Suprapubic skin (tissue), 4 donors: ENCODE data around the gene GLIS2. TPM values are rescaled to one million over a fixed set of nuclear protein-coding genes. Genes with fewer than 3 reads are reported as not detected.
A peak's percentile ranks its signal among the peaks of the same experiment; 100 is the strongest.

ENCODE experiments used
- DNase-seq, 2 donors: peaks; one replicate each; pipeline ENCODE4 v3.0.0-alpha.2; 2019; ENCODE audit warnings: low spot score in 2 of 2
- H3K27ac ChIP-seq: fragments of 200-600 bp; sonication (generic); one replicate; pipeline ENCODE4 v1.5.1; 2019
- H3K27me3 ChIP-seq: fragments of 200-600 bp; sonication (generic); one replicate; pipeline ENCODE4 v1.5.1; 2019
- H3K36me3 ChIP-seq: fragments of 200-600 bp; sonication (generic); one replicate; pipeline ENCODE4 v1.5.1; 2019
- H3K4me1 ChIP-seq: fragments of 200-600 bp; sonication (generic); one replicate; pipeline ENCODE4 v1.5.1; 2019
- H3K4me3 ChIP-seq: fragments of 200-600 bp; sonication (generic); one replicate; pipeline ENCODE4 v1.5.1; 2019; ENCODE audit warnings: mild to moderate bottlenecking
- H3K9me3 ChIP-seq: fragments of 200-600 bp; sonication (generic); one replicate; pipeline ENCODE4 v1.5.1; 2019
- CTCF ChIP-seq, 2 donors: fragments of 200-600 bp in 1 of 2; fragments of 450-650 bp in 1 of 2; sonication (generic) in 1 of 2; IDR thresholded peaks; one replicate each; pipeline ENCODE4 v1.5.1; 2016 to 2019; ENCODE audit warnings: antibody characterized with exemption in 2 of 2, mild to moderate bottlenecking in 1 of 2, moderate library complexity in 1 of 2
- EP300 ChIP-seq: sonication (generic); formaldehyde crosslinking; IDR thresholded peaks from one replicate; pipeline ENCODE4 v1.6.1; 2017; ENCODE audit warnings: antibody characterized with exemption
- POLR2A ChIP-seq, 2 donors: fragments of 450-650 bp; IDR thresholded peaks; one replicate each; pipeline ENCODE4 v1.6.1; 2017; ENCODE audit warnings: antibody characterized with exemption in 2 of 2, mild to moderate bottlenecking in 2 of 2, moderate library complexity in 2 of 2
- POLR2AphosphoS5 ChIP-seq, 3 donors: sonication (generic); formaldehyde crosslinking; IDR thresholded peaks; one replicate each; pipeline ENCODE4 v1.6.1; 2017; ENCODE audit warnings: antibody characterized with exemption in 3 of 3
- WGBS: methylation state at CpG from one replicate; pipeline ENCODE4 v1.1.5; 2018; 5-methylcytosine and 5-hydroxymethylcytosine counted together
- total RNA-seq, 4 donors: library from RNA; depleted of rRNA; stranded (reverse); fragments of >200 nt; gene quantifications; one replicate each; pipeline ENCODE4 v1.1.0, GENCODE V29; 2016

GLIS2 gene
- total RNA-seq, 4 donors from 2014 or later: 1.1 to 3.1 (median 2.3) TPM

GRCh38 chr16:4317532-4318450 is 1.9 kb downstream of the GLIS2 start:
- 43% methylated on average over 8 of the region's 12 CpGs for WGBS
- Histone ChIP-seq H3K27me3 (peaks cover 8% of the 10 kb centered on the region), H3K27ac (peak overlapping the region; percentile 87), H3K4me1 (peaks cover 72% of the 10 kb centered on the region), H3K36me3 (no peaks in the 10 kb centered on the region), H3K9me3 (no peaks in the 10 kb centered on the region), H3K4me3 (peak overlapping the region; percentile 81)
- TF ChIP-seq EP300 (no peak), POLR2AphosphoS5 (IDR thresholded peaks at IDR 0.05) (no peak), CTCF (IDR thresholded peaks at IDR 0.05) (no peak), POLR2A (IDR thresholded peaks at IDR 0.05) (no peak)
- DNase-seq: no peak

- Histone ChIP-seq H3K27ac (peak overlapping the region; percentile 87), H3K9me3 (no peaks in the 10 kb centered on the region), H3K36me3 (no peaks in the 10 kb centered on the region), H3K4me3 (no peak overlapping the region), H3K4me1 (peaks cover 79% of the 10 kb centered on the region), H3K27me3 (peaks cover 8% of the 10 kb centered on the region)
- WGBS: 55% methylated on average over 13 of the region's 13 CpGs
- no peak for DNase-seq
- TF ChIP-seq POLR2AphosphoS5 (IDR thresholded peaks at IDR 0.05) (no peak), CTCF (IDR thresholded peaks at IDR 0.05) (no peak), EP300 (no peak), POLR2A (IDR thresholded peaks at IDR 0.05) (no peak)
Measured at GRCh38 chr16:4318451-4318910, 2.6 kb downstream of the GLIS2 start.

- TF ChIP-seq POLR2AphosphoS5 (IDR thresholded peaks at IDR 0.05): no peak
- no peak for TF ChIP-seq CTCF (IDR thresholded peaks at IDR 0.05)
- no peak for TF ChIP-seq POLR2A (IDR thresholded peaks at IDR 0.05)
- TF ChIP-seq EP300: no peak
- Histone ChIP-seq H3K36me3 (no peaks in the 10 kb centered on the region), H3K4me3 (no peak overlapping the region), H3K9me3 (no peaks in the 10 kb centered on the region), H3K27me3 (peaks cover 8% of the 10 kb centered on the region), H3K27ac (peak overlapping the region; percentile 87), H3K4me1 (peaks cover 84% of the 10 kb centered on the region)
- DNase-seq: no peak
- 64% methylated on average over 3 of the region's 5 CpGs for WGBS
Measured at GRCh38 chr16:4318967-4319366, 3.1 kb downstream of the GLIS2 start.

GRCh38 chr16:4319454-4320421 is 3.9 kb downstream of the GLIS2 start:
- peaks cover 88% of the 10 kb centered on the region for H3K4me1 ChIP-seq
- TF ChIP-seq POLR2AphosphoS5 (IDR thresholded peaks at IDR 0.05) (no peak), POLR2A (IDR thresholded peaks at IDR 0.05) (no peak), CTCF (IDR thresholded peaks at IDR 0.05) (no peak), EP300 (no peak)
- peak overlapping the region; percentile 87 for H3K27ac ChIP-seq
- peaks cover 8% of the 10 kb centered on the region for H3K27me3 ChIP-seq
- 40% methylated on average over 10 of the region's 37 CpGs for WGBS
- no peaks in the 10 kb centered on the region for H3K9me3 ChIP-seq
- H3K36me3 ChIP-seq: no peaks in the 10 kb centered on the region
- peak overlapping the region; percentile 10 for H3K4me3 ChIP-seq
- peak in 1 of 2 donors; percentile 81 for DNase-seq
